MG63 (cell line): ENCODE results near the gene PUM2. TPM values are rescaled to one million over a fixed set of nuclear protein-coding genes. Genes with fewer than 3 reads are reported as not detected.

ENCODE experiments used
- DNase-seq: peaks from one replicate; pipeline ENCODE4 v3.0.0-alpha.2; 2020
- H3K27me3 ChIP-seq: fragments of 250-450 bp; sonication (Bioruptor Pico); 2 replicates; pipeline ENCODE4 v1.5.1; 2020; ENCODE audit warnings: mild to moderate bottlenecking, moderate library complexity
- H3K36me3 ChIP-seq: fragments of 250-450 bp; sonication (Bioruptor Pico); 2 replicates; pipeline ENCODE4 v1.5.1; 2020; ENCODE audit warnings: mild to moderate bottlenecking, moderate library complexity
- H3K4me3 ChIP-seq: fragments of 250-450 bp; sonication (Bioruptor Pico); 2 replicates; pipeline ENCODE4 v1.5.1; 2020; ENCODE audit warnings: mild to moderate bottlenecking, moderate library complexity
- H3K9me3 ChIP-seq: fragments of 250-450 bp; sonication (Bioruptor Pico); 2 replicates; pipeline ENCODE4 v1.5.1; 2020; ENCODE audit warnings: mild to moderate bottlenecking, moderate library complexity
- total RNA-seq: library from RNA; depleted of rRNA; stranded (reverse); fragments of >200 nt; shearing (Covaris generic); gene quantifications from 2 replicates; pipeline ENCODE4 v1.2.3, GENCODE V29; 2014; ENCODE audit warnings: low replicate concordance

PUM2 gene
- total RNA-seq, 1 experiment from 2014 or later: 27.2 TPM

DNA sequence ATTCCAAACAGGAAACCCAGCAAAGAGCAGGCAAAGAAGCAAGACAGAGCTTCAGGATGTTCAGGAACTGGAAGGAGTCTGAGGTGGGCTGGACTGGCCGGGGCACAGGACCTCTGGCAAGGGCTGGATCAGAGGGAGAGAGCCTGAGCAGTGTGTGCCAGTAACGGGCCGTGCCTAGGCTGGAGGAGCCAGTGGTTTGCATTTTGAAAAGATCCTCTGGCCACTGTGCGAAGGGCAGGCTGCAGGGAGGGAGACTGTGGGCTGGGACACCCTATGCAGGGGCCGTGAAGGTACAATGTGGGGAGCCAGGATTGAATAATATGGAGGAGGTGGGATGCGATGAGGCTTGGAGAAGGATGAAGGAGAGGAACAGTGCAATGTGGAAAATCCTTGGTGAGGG lies 119.5 kb downstream of the PUM2 start:
- H3K27me3 ChIP-seq: no peaks in the 10 kb centered on the region
- no peak overlapping the region for H3K4me3 ChIP-seq
- no peaks in the 10 kb centered on the region for H3K9me3 ChIP-seq
- H3K36me3 ChIP-seq: no peaks in the 10 kb centered on the region
- DNase-seq: no peak

DNA sequence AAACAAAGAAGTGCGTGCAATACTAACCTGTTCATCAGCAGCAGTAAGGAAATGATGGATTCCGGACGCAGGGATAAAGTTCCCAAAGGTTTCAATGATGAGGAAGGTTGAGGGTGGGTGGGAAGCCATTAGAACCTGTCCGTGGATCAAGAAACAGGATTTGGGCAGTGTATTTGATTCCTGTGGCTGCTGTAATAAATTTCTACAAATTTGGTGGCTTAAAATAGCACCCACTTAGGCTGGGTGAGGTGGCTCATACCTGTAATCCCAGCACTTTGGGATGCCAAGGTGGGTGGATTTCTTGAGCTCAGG lies 120.6 kb downstream of the PUM2 start:
- Histone ChIP-seq H3K27me3 (no peaks in the 10 kb centered on the region), H3K36me3 (no peaks in the 10 kb centered on the region), H3K9me3 (no peaks in the 10 kb centered on the region), H3K4me3 (no peak overlapping the region)
- no peak for DNase-seq

DNA sequence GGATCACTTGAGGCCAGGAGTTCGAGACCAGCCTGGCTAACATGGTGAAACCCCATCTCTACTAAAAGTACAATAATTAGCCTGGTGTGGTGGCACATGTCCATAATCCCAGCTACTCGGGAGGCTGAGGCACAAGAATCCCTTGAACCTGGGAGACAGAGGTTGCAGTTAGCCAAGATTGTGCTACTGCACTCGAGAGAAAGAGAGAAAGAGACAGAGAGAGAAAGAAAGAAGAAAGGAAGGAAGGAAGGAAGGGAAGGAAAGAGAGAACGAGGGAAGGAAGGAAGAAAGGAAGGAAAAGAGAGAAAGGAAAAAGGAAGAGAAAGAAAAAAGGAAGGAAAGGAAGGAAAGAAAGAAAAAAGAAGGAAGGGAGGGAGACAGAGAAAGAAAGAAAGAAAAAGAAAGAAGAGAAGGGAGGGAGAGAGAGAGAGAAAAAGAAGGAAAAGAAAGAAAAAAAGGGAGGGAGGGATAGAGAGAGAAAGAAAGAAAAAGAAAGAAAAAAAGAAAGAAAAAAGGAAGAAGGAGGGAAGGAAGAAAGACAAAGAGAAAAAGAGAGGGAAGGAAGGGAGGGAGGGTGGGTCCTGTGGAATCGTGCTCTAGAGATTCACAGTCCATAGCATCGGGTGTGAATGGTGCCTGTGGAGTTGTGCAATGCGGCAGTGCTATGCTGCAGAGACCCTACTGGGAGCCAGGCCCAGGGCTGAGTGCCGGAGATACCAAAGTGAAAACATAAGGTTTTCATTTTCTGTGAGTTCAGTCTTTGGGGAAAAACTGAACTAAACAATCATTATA lies 121.1 kb downstream of the PUM2 start:
- Histone ChIP-seq H3K27me3 (no peaks in the 10 kb centered on the region), H3K9me3 (no peaks in the 10 kb centered on the region), H3K36me3 (no peaks in the 10 kb centered on the region), H3K4me3 (no peak overlapping the region)
- DNase-seq: no peak

DNA sequence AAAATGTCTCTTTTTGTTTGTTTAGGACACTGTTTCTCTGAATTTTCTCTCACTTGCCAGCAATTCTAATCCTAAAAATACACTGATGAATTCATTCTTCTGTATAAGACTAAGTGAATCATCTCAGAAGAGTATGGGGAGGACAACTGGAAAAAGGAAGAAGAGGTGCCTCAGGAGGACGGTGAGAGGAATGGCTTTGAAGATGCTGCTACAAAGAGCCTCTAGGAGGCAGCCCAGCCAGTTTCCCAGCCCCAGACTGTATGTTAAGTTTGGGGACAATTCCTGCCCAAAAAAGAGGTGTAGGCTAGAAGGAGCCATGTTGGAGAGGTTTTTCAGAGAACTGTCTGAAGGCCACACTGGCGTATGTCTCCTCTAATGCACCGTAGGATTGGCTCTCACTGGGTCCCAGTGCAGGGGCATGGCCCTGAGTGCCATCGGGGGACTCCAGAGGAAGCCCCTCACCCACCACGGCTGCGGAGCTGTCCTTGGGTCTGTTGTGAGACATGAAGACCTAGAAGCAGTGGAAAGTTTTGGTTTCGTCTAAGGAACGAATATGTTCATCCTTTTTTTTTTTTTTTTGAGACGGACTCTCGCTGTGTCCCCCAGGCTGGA lies 122.6 kb downstream of the PUM2 start:
- Histone ChIP-seq H3K9me3 (no peaks in the 10 kb centered on the region), H3K4me3 (no peak overlapping the region), H3K27me3 (no peaks in the 10 kb centered on the region), H3K36me3 (no peaks in the 10 kb centered on the region)
- no peak for DNase-seq

DNA sequence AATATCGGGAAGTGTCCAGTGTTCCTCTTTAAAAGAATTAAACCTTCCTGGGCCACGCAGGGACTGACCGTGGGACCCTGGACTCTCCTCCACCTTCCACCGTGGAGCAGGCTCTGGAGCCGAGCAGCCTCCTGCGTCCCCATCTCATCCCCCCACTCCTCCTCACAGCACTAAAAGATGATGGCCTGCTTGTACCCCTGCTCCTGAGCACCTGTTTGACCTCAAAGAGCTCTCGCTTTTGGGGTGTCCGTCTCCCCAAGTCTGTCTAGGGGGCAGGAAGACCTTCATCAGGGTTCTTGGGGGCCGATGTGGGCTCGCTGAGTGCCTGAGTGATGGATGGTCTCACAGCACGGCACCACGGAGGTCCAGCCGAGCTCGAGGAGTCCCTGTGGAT lies 124.5 kb downstream of the PUM2 start:
- DNase-seq: no peak

DNA sequence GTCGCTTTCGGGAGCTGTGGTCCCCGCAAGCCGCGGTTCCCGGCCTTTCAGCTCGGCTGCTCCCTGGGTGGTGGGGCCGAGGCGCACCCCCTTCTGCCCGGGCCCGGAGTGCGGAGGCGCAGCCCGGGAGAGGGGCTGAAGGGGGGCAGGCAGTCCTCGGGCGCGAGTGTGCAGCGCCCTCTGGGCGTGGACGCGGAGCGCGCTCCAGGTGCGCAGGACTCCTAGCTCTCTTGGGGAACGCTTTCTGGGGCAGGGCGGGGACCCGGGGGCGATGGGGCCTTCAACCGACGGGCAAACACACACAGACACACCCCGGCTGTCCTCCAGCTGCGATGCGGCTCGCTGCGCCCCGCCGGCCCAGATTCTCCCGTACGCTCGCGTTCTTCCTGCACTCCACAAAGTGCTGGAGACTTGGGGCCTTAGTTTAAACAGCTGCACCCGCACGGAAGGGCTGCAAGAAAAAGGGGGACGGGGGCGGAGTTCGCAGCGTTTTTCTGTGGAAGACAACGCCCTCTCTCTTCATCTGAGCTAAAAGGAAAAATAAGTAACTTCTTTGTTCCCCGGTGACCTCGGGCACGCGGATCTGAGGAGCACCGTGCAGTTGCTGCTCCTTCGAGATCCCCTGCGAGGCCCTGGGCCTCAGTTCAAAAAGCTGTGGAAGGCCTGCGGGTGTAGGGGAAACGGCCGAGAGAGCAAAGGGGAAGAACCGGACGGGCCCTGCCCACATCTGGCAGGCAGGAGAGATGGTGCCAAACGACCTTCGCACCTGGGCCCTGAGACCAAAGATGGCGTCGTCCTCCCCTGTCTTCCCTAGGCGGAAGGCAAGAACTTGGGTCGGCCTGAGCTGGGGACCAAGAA lies 125.1 kb downstream of the PUM2 start:
- DNase-seq: peak; percentile 66

More for the DNA sequence above, 124.5 kb downstream of the PUM2 start:
- no peaks in the 10 kb centered on the region for H3K27me3 ChIP-seq
- H3K4me3 ChIP-seq: no peak overlapping the region
- no peaks in the 10 kb centered on the region for H3K9me3 ChIP-seq
- H3K36me3 ChIP-seq: no peaks in the 10 kb centered on the region; the same call in 1 of the 2 replicates

DNA sequence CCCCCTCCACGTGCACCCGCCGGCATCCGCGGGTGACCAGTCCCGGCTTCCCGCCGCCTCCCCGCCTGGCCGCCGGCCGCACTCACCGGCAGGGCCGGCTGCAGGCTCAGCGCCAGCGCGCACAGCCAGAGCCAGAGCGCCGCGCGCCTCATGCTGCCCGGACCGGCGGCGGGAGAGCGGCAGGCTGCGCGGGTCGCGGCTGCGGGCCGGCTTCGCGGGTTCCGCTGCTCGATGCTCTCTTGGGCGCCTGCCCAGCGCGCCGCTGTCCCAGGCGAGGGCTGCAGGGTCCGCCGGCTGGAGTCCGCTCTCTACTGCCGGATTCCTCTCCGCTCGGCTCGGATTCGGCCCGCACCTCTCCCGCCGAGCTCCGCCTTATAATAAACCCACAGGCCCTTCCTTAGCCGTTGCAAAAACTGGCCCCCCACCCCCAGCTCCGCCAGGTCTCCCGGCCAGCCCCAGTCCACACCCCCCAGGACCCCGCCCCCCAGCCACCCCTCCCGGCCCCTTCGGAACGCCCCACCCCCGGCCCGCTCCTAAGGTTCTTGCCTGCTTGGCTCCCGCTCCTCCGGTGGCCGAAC lies 125.8 kb downstream of the PUM2 start, which contains the start of gene SDC1:
SDC1 (minus strand) TSS at position 415 of the 578 bp plus-strand sequence; CDS start at position 152, 263 bp downstream.
- H3K4me3 ChIP-seq: peak within 1 kb of the TSS; percentile 59
- no peaks in the 10 kb centered on the region for H3K27me3 ChIP-seq
- no peaks in the 10 kb centered on the region; the same call in 1 of the 2 replicates for H3K36me3 ChIP-seq
- H3K9me3 ChIP-seq: no peaks in the 10 kb centered on the region
- DNase-seq: peak; percentile 72

More for the DNA sequence above, 125.1 kb downstream of the PUM2 start:
- no peaks in the 10 kb centered on the region for H3K9me3 ChIP-seq
- H3K36me3 ChIP-seq: no peaks in the 10 kb centered on the region; the same call in 1 of the 2 replicates
- H3K27me3 ChIP-seq: no peaks in the 10 kb centered on the region
- peak overlapping the region; percentile 59 for H3K4me3 ChIP-seq

DNA sequence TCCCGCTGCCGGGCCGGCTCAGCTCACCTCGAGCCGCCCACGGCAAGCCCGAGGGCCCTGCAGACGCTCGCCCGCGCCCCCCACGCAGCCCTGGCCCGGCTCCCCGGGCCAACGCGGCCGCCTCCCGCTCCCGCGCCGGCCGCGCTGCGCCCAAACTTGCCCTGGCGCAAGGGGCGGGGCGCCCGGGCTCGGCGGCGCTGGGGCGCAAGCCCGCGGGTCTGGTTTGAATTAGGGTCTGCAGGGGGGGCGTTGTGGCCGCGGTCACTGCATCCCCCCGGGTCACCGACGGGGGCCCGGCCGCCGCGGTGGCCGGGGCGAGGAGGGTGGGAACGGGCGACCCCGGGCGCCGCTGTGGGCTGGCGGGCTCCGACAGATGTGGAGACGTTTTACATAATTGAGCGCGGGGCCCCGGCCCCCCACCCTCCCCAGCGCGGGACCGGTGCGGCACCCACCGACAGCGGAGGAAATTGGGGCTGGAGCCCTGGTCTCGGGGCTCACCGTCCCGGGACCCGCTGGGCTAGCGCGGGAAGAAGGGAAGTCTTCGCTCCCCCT lies 126.4 kb downstream of the PUM2 start:
- H3K9me3 ChIP-seq: no peaks in the 10 kb centered on the region
- H3K27me3 ChIP-seq: no peaks in the 10 kb centered on the region
- H3K4me3 ChIP-seq: peak overlapping the region; percentile 59
- no peaks in the 10 kb centered on the region; the same call in 1 of the 2 replicates for H3K36me3 ChIP-seq
- DNase-seq: no peak

DNA sequence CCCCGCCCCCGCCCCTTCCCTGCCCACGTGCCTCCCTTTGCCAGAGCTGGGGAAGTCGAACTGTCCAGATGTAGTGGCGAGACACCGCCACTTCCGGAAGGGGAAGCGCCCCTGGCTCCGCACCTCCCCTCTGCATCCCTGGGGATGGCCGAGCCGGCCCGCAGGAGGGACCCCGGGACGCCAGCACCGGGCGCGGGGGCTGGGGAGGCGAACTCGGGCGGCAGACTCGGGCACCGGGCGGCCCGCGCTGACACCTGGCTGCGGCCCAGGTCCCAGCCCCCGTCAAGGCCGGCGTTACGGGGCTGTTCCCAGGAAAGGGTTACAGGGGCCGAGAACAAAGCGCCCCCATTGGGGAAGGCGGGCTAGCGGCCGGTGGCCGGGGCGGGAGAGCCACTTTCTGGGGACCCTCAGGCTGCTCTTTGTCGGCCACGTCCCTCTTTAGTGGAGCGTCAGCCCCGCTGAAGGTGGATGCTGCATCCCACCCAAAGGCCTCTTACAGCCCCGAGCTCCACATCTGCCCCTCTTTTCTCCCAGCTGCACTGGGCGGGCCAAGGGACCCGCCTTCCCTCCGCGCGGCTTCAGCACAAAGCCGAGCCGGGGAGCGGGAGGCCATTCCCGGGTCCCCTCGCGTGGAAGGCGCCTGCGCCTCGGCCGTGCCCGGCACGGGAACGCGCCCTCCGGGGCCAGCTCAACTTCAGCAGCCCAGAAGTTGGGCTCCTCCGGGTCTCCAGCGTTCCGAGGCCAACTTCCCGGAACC lies 127.1 kb downstream of the PUM2 start:
- peak; percentile 55 for DNase-seq

DNA sequence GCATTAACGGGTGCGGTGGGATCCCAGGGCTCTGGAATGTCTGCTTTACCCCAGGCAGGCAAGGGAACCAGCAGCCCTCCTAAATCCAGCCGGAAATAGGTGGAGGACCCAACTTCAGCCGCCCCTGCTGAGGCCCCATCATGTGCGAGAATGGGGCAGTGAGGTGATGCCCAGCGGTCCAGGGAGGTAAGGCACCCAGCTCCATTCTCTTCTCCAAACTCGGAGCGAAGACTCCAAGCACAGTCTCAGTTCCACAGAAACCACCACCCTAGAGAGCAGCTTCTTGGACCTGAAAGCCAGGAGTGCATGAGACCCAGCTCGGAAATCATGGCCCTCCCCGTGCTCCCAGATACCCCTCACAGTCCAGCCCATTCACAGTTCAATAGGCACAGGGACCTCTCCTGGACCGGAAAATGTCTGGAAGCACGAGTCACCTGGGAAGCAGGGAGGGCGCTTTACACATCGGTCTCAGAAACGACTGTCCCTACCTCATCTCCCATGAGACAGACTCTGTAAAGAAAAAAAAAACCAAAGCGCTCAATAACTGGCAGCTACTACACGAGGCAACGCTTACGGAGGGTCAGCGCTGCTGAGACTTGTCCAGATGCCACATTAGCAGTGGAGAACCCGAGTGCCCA lies 127.8 kb downstream of the PUM2 start:
- H3K9me3 ChIP-seq: no peaks in the 10 kb centered on the region
- H3K27me3 ChIP-seq: no peaks in the 10 kb centered on the region
- no peak for DNase-seq
- peak overlapping the region; percentile 59; the same call in 1 of the 2 replicates for H3K4me3 ChIP-seq
- no peaks in the 10 kb centered on the region; the same call in 1 of the 2 replicates for H3K36me3 ChIP-seq

More for the DNA sequence above, 127.1 kb downstream of the PUM2 start:
- no peaks in the 10 kb centered on the region for H3K27me3 ChIP-seq
- H3K4me3 ChIP-seq: peak overlapping the region; percentile 59
- no peaks in the 10 kb centered on the region; the same call in 1 of the 2 replicates for H3K36me3 ChIP-seq
- H3K9me3 ChIP-seq: no peaks in the 10 kb centered on the region

DNA sequence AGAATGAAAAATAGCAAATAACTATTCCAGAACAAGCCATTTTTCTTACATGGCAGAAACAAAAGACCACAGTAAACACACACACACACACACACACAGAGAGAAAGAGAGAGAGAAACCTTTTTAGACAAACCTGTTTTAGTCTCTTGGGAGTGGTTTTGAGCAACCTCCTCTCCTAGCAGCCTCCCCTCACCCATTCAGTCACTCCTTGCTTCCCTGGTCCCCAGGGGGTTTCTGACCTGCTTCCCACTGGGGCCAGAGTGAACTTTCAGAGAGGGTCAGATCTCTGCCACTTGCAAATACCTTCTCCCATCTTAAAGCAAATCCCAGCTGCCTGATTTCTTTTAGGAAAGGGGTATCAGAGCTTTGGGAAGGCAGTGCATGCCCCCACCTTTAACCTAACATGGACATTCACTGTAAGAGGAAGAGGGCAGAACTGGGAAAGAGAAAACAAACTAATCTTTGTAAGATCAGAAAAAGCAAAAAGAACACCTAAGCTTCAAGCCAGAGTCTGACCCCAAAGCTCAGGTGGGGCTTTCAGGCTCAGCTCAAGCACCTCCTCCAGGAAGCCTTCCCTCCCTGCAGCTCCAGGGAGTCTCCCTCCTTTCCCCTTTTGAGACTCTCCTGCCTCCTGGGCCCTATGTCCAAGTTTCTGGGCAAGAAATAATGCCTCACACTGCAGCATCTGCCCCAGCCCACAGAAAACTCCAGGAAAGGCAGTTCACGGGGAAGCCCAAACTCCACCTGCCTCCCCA lies 128.5 kb downstream of the PUM2 start:
- Histone ChIP-seq H3K27me3 (no peaks in the 10 kb centered on the region), H3K9me3 (no peaks in the 10 kb centered on the region), H3K4me3 (no peak overlapping the region), H3K36me3 (no peaks in the 10 kb centered on the region; the same call in 1 of the 2 replicates)
- DNase-seq: no peak

DNA sequence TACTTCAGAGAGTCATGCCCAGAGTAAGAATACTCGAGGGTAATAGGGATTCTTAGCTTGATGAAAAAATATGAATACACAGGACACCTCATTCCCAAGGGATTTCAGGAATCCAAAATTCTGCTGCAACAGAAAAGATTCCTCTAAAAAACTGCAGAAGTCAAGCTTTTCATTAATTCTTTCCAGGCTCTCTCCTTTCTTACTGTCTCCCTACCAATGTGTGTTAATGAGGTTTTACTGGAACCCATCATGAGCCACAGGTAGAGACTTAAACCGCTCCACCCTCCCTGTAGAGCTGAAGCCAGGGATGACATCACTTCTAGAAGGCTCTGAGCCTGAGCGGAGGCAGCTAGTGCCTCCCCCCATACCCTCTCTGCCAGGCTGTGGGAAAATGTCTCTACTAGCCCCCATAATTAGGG lies 129.1 kb downstream of the PUM2 start:
- no peaks in the 10 kb centered on the region for H3K27me3 ChIP-seq
- no peaks in the 10 kb centered on the region for H3K9me3 ChIP-seq
- no peak overlapping the region for H3K4me3 ChIP-seq
- DNase-seq: no peak
- H3K36me3 ChIP-seq: no peaks in the 10 kb centered on the region; the same call in 1 of the 2 replicates

DNA sequence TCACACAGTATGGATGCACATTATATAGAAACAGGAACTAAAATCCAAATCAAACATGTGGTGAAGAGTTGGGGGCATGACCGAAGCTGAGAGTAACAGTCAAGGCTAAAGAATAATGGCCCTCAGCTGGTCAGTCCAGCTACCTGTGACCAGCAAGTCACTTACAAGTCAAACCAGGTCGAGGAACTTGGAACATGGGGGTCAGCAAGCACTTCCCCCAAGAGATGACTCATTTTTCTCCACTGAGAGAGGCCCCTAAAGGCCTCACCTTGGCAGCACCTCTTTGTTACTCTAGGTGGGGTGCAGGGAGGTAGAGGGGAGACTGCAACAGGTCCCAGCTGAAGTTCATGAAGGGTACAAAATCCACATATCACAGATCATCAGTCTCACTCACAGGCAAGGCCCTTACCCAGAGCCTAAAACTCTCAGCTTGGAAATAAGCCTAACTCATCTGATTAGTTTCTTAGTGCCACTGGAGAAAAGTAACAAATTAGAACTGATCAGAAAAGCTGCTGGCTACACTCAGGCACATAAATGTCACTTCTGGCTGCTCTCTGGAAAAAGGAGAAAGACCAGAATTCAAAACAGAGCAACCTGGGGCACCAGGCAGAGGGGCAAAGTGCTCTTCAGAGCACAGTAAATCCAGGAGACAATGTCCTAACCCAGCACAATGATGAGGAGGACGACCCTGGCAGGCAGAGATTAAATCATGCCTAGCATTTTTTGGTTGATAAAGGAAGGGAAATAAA lies 129.7 kb downstream of the PUM2 start:
- no peaks in the 10 kb centered on the region for H3K9me3 ChIP-seq
- no peak overlapping the region for H3K4me3 ChIP-seq
- H3K27me3 ChIP-seq: no peaks in the 10 kb centered on the region
- no peaks in the 10 kb centered on the region; the same call in 1 of the 2 replicates for H3K36me3 ChIP-seq
- DNase-seq: no peak

DNA sequence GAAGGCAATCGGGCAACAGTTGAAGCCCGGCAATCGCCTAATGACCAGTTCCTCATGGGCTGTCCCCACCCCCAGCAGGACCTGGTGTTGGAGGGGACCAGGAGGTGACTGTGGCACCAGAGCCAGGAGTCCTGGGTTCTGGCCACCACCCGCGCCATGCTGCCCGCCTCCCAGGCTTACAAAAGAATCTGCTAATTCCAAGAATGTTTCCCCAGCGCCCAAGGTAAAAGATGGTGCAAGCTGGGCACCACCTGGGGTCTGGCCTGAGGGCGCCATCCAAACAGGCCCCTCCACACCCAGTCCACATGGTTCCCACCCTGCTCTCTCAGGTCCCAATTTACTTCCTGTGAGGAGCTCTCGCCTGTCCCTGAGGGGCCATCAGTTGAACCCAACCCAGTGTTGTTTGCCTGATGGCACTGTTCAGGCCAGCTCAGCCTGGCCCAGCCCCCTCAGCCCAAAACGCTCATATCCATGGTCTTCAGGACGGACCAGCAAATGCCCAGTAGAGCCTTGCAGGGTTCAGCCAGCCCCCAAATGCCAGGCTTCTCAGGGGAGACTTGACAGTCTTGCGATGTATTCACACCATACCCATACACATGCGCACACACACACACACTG lies 130.8 kb downstream of the PUM2 start:
- H3K27me3 ChIP-seq: no peaks in the 10 kb centered on the region
- no peak overlapping the region for H3K4me3 ChIP-seq
- DNase-seq: no peak
- H3K9me3 ChIP-seq: no peaks in the 10 kb centered on the region
- H3K36me3 ChIP-seq: no peaks in the 10 kb centered on the region; the same call in 1 of the 2 replicates
